GM12801 (cell line): ENCODE data around the gene EDNRA.

Experiments used
- TF ChIP-seq, protein P1 (sequence below): IDR thresholded peaks from one replicate; pipeline ENCODE4 v1.5.1; 2011; ENCODE audit warnings: control low read depth; ENCODE audit not compliant: insufficient read length; ENCODE audit errors: extremely low read depth

The EDNRA gene

DNA sequence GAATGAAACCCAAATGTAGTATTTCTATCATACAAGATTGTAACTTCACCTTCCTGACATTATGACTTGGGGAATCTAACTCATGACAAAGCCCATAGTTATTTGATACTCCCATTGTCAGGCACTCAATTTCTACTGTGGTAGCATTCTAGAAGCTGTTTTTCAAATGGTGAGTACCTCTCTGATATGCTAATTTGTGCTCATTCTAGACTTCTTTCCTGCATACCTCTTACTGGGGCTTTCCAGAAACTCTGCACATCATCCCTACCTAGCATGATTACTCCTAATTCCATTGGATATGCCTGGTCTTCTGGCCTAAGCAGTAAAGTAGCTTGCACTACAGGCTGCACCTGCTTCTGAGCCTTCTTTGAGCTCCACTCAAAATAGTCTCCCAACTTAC lies 85.9 kb downstream of the EDNRA start:
- TF ChIP-seq, protein P1, sequence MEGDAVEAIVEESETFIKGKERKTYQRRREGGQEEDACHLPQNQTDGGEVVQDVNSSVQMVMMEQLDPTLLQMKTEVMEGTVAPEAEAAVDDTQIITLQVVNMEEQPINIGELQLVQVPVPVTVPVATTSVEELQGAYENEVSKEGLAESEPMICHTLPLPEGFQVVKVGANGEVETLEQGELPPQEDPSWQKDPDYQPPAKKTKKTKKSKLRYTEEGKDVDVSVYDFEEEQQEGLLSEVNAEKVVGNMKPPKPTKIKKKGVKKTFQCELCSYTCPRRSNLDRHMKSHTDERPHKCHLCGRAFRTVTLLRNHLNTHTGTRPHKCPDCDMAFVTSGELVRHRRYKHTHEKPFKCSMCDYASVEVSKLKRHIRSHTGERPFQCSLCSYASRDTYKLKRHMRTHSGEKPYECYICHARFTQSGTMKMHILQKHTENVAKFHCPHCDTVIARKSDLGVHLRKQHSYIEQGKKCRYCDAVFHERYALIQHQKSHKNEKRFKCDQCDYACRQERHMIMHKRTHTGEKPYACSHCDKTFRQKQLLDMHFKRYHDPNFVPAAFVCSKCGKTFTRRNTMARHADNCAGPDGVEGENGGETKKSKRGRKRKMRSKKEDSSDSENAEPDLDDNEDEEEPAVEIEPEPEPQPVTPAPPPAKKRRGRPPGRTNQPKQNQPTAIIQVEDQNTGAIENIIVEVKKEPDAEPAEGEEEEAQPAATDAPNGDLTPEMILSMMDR, result no peak

DNA sequence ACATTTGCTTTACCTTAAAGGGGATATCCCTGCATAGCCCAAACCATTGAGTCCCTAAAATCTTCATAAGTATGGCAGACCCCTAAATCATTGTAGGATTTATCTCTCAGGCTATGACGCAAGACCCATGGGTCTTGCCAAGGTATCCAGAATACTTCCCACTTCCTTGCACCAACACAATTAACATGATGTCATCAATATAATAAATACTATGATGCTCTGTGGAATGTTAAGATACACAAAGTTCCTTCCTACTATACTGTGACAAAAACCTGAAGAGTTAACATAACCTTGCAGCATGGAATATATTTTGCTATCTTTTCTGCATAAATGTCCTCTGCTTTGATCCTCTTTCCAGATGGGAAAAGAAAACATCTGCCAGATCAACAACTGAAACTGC lies 86.4 kb downstream of the EDNRA start:
- TF ChIP-seq, protein P1, result no peak

DNA sequence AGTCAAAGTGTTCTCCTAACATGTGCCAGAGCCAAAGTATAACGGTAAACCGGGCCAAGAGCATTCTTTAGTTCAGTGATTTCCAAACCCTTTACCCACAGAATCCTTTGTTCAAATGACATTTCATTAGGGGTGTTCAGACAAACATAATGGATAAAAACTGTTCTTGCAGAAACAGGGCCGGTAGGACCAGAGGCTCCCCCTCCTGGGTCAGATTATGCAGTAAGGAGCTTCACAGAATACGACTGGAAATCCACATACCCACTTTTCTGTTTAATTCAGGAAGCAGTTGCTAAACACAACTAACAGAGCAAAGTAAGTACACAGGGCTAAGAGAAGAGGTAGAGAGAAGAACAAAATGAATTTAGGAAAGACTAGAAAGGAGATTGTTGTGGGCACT lies 89.7 kb downstream of the EDNRA start:
- TF ChIP-seq, protein P1, result no peak

DNA sequence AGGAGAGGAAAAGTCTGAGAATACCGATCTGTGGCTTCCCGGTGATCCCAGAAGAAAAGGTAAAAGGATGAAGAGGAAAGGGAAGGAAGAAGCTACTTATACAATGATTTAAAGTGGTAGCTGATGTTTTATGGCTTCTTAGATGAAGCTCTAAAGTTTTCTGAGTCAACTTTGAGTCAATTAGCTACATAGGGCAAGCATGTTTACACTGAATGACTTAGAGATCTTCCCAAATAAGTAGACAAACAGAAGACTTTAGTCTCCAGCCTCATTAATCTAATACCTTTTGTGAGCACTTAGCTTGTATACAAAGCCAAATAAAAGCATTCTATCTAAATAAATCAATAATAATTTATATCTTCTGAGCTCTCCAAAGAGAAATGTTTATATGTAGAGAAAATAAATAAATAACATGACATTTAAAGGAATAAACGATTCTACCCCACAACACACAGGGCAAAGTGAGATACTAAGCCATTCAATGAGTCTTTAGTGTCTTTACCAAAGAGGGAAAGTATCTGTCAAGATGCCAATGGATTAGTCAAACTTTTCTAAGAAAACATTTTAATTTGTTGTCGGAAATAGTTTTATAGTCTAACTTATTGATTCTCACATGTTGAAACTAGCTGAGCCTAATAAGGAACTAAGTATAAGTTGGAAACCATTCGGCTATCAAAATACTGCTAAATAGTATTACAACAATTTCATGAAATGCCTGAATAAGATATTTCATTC lies 90.3 kb downstream of the EDNRA start:
- TF ChIP-seq, protein P1, result no peak

GRCh38 chr4:147576084-147576483 lies 95.2 kb downstream of the EDNRA start:
- TF ChIP-seq, protein P1, result no peak

DNA sequence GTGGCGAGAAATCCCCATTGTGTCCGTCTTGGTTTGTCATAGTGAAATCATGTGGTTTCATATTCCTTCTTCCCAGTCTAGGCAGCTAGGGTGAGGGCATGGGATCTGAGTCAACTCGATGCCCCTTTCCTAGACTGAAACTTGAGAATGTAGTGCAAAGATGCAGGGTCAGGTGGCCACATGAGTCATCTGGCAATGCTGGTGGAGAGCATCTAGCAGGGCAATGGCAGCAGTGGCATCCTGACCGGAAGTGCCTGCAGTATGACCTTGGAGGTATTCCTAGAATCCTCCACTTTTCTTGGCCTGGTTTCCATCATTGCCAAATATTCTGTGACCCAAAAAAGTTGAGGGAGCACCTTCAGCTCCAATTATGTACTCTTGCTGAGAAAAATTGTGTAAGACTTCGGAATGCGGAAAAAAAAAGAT lies 97.2 kb downstream of the EDNRA start:
- TF ChIP-seq, protein P1, result no peak

DNA sequence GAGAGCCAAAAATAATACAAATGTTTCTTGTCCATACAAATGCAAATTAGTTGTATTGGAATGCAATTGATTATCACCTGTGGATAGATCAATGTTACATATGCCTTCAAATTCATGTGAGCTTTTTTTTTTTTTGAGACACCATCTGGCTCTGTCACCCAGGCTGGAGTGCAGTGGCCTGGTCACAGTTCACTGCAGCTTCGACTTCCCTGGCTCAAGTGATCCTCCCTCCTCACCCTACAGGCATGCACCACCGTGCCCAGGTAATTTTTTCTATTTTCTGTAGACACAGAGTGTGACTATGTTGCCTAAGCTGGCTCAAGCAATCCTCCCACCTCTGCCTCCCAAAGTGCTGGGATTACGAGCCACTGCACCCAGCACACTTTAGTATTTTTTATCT lies 97.7 kb downstream of the EDNRA start:
- TF ChIP-seq, protein P1, result no peak
